ENCODE results near the gene ZBTB24.

- no peak for TF ChIP-seq REST (IDR thresholded peaks at IDR 0.05; ENCODE audit: insufficient read depth in 1 of 2, low read depth in 2 of 2, low read length in 1 of 2)
- no peak for TF ChIP-seq CTCF (IDR thresholded peaks at IDR 0.05)
- no peak for TF ChIP-seq POLR2AphosphoS5 (IDR thresholded peaks at IDR 0.05; ENCODE audit: low read depth, low read length)
- TF ChIP-seq TCF7L2 (IDR thresholded peaks at IDR 0.05; ENCODE audit: low read depth, low read length): no peak
- no peak for TF ChIP-seq SIN3A (IDR thresholded peaks at IDR 0.05; ENCODE audit: borderline replicate concordance, insufficient read depth, low read depth, low read length)
Observed at GRCh38 chr6:109466212-109466923, 16.7 kb downstream of the ZBTB24 start.

Data from Panc1 (cell line).